GM21381 (cell line): ENCODE data around the gene CHKA.

Experiments
- ATAC-seq: cut with Tn5 transposase; IDR thresholded peaks from one replicate; pipeline ENCODE4 v1.9.1; 2021; ENCODE audit warnings: mild to moderate bottlenecking, moderate library complexity; ENCODE audit not compliant: unreplicated experiment

Gene CHKA

GRCh38 chr11:68016904-68017817 is 104.0 kb downstream of the CHKA start:
- ATAC-seq: no peak

- no peak for ATAC-seq
These were observed 104.9 kb downstream of the CHKA start for GRCh38 chr11:68016161-68016903.

- no peak for ATAC-seq
These were observed 105.7 kb downstream of the CHKA start for GRCh38 chr11:68015467-68015866.

- ATAC-seq: no peak
These were observed 106.2 kb downstream of the CHKA start for GRCh38 chr11:68014947-68015447.

- no peak for ATAC-seq
These were observed 106.8 kb downstream of the CHKA start for GRCh38 chr11:68014157-68014946.

GRCh38 chr11:68013611-68014156 is 107.5 kb downstream of the CHKA start:
- no peak for ATAC-seq

GRCh38 chr11:68012843-68013610 is 108.2 kb downstream of the CHKA start:
- no peak for ATAC-seq

- ATAC-seq: no peak
These were observed 108.9 kb downstream of the CHKA start for GRCh38 chr11:68012044-68012842.

GRCh38 chr11:68011051-68011943 is 109.9 kb downstream of the CHKA start:
- no peak for ATAC-seq

- no peak for ATAC-seq
These were observed 110.8 kb downstream of the CHKA start, which contains the start of gene ALDH3B1 for GRCh38 chr11:68010090-68011041. ALDH3B1 (plus strand) TSS chr11:68010327; CDS start chr11:68015298, 4,971 bp downstream.

- no peak for ATAC-seq
These were observed 111.6 kb downstream of the CHKA start for GRCh38 chr11:68009391-68010089.

- ATAC-seq: no peak
These were observed 112.5 kb downstream of the CHKA start for GRCh38 chr11:68008381-68009337.

- no peak for ATAC-seq
These were observed 113.4 kb downstream of the CHKA start for GRCh38 chr11:68007498-68008380.

- no peak for ATAC-seq
These were observed 114.5 kb downstream of the CHKA start for GRCh38 chr11:68006606-68007166.
